ENCODE data around the gene HGD.

HGD gene

DNA sequence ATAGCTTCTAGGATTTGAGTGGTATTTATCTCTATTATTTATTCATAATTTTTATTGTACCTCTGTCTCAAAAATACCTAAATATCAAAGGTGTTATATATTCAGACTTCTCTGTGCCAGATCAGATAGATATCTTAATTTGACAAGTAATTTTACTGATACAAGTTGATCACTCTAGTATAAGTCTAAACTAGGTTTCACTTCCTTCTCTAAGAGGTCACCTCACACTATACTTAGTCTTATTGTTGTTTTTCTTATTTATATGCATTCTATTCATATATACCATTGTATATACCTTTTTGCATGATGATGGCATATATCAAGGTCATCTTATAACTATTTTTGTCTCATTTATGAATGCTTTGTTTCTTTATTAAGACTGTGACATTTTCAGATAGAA lies 26.4 kb upstream of the HGD start:
- no peak for DNase-seq (ENCODE audit: low read depth, low spot score)
- H3K36me3 ChIP-seq (ENCODE audit: insufficient read depth, insufficient read length, low read length): no peaks in the 10 kb centered on the region
- H3K9me3 ChIP-seq (ENCODE audit: insufficient read depth, low read length): no peaks in the 10 kb centered on the region
- no peak overlapping the region for H3K4me3 ChIP-seq (ENCODE audit: insufficient read length, low read depth)
- H3K9ac ChIP-seq (ENCODE audit: insufficient read length, low read depth): no peak overlapping the region
- TF ChIP-seq SUZ12 (IDR thresholded peaks at IDR 0.05; ENCODE audit: extremely low read depth, insufficient read depth, insufficient read length) (no peak), YY1 (IDR thresholded peaks at IDR 0.05; ENCODE audit: insufficient read depth, insufficient read length) (no peak), ZNF274 (IDR thresholded peaks at IDR 0.05; ENCODE audit: low read depth, low read length) (no peak)
- H3K27me3 ChIP-seq (ENCODE audit: insufficient read depth, insufficient read length): no peaks in the 10 kb centered on the region
- H3K4me1 ChIP-seq (ENCODE audit: insufficient read depth, insufficient read length): no peaks in the 10 kb centered on the region

DNA sequence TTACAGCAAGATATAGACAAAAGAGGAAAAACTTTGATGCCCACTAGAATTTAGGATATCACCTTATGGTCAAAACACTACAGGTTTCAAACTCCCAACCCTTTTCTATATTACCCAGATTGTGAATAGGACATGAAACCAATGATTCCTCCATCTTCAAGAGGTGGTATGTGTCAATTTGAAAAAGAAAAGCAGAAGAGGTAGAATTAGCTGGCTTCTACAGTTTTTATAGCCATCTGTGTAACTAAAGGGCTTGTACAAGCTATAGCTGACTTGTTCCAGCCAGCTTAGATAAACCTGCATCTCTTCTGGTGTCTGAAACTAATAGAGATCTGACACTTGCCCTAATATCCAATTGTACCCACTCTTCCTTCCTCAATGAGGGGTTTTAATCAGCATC lies 24.9 kb upstream of the HGD start:
- H3K9ac ChIP-seq (ENCODE audit: insufficient read length, low read depth): no peak overlapping the region
- no peaks in the 10 kb centered on the region for H3K27me3 ChIP-seq (ENCODE audit: insufficient read depth, insufficient read length)
- H3K4me3 ChIP-seq (ENCODE audit: insufficient read length, low read depth): no peak overlapping the region
- H3K4me1 ChIP-seq (ENCODE audit: insufficient read depth, insufficient read length): no peaks in the 10 kb centered on the region
- no peaks in the 10 kb centered on the region for H3K36me3 ChIP-seq (ENCODE audit: insufficient read depth, insufficient read length, low read length)
- TF ChIP-seq YY1 (IDR thresholded peaks at IDR 0.05; ENCODE audit: insufficient read depth, insufficient read length): no peak
- TF ChIP-seq ZNF274 (IDR thresholded peaks at IDR 0.05; ENCODE audit: low read depth, low read length): no peak
- TF ChIP-seq SUZ12 (IDR thresholded peaks at IDR 0.05; ENCODE audit: extremely low read depth, insufficient read depth, insufficient read length): no peak
- no peaks in the 10 kb centered on the region for H3K9me3 ChIP-seq (ENCODE audit: insufficient read depth, low read length)
- DNase-seq (ENCODE audit: low read depth, low spot score): no peak

DNA sequence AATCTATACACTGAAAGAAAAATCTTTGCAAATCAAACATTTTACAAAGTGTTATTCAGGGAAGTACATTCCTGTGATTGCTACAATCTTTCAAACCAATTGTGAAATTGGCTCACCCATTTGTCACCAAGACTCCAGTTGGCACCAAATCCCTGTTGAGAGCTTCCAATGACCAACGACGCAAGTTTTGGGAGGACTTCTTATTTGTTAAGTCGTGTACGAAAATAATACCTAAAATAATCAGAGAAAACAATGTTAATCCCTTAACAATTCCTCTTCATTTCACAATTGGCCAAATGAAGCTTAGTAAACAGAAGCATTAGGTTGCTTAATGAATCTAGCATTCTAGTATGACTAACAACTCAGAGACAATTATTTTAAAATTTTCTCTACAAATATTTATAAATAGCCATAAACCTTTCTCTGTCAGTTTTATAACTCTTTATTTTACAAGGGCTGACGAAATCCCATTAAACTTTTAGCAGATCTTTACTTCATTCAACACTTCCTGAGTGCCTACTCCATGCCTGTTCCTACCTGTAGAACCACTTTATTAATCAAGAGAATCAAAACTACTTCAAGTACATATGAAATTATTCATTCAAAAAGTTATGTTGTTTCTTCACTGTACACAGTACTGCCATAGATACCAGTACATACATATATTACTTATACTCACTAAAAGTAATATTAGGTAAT lies 24.0 kb upstream of the HGD start:
- no peak overlapping the region for H3K4me3 ChIP-seq (ENCODE audit: insufficient read length, low read depth)
- DNase-seq (ENCODE audit: low read depth, low spot score): no peak
- TF ChIP-seq SUZ12 (IDR thresholded peaks at IDR 0.05; ENCODE audit: extremely low read depth, insufficient read depth, insufficient read length) (no peak), YY1 (IDR thresholded peaks at IDR 0.05; ENCODE audit: insufficient read depth, insufficient read length) (no peak), ZNF274 (IDR thresholded peaks at IDR 0.05; ENCODE audit: low read depth, low read length) (no peak)

DNA sequence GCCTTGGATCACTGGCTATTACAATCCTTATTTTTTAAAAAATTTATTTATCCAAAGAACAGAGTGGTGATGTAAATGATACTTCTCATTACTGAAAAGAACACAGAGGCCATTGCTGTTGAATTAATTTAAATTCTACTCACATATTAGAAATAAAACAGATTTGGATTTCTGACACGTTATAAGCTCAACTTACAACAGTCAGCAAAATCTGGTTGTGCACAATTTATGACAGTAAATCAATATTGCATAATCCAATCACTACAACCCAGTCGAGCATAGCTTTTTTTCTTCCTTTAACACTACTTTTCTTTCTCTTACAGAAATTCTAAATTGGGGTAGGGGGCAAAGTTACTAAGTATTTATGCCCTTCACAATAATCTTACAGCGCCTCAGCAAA lies 17.3 kb upstream of the HGD start:
- no peaks in the 10 kb centered on the region for H3K27me3 ChIP-seq (ENCODE audit: insufficient read depth, insufficient read length)
- H3K9ac ChIP-seq (ENCODE audit: insufficient read length, low read depth): no peak overlapping the region
- H3K4me3 ChIP-seq (ENCODE audit: insufficient read length, low read depth): no peak overlapping the region
- no peaks in the 10 kb centered on the region for H3K9me3 ChIP-seq (ENCODE audit: insufficient read depth, low read length)
- no peak for DNase-seq (ENCODE audit: low read depth, low spot score)
- H3K4me1 ChIP-seq (ENCODE audit: insufficient read depth, insufficient read length): no peaks in the 10 kb centered on the region
- TF ChIP-seq SUZ12 (IDR thresholded peaks at IDR 0.05; ENCODE audit: extremely low read depth, insufficient read depth, insufficient read length): no peak
- no peak for TF ChIP-seq YY1 (IDR thresholded peaks at IDR 0.05; ENCODE audit: insufficient read depth, insufficient read length)
- TF ChIP-seq ZNF274 (IDR thresholded peaks at IDR 0.05; ENCODE audit: low read depth, low read length): no peak
- no peaks in the 10 kb centered on the region for H3K36me3 ChIP-seq (ENCODE audit: insufficient read depth, insufficient read length, low read length)

More for the DNA sequence above, 24.0 kb upstream of the HGD start:
- no peaks in the 10 kb centered on the region for H3K36me3 ChIP-seq (ENCODE audit: insufficient read depth, insufficient read length, low read length)
- H3K9me3 ChIP-seq (ENCODE audit: insufficient read depth, low read length): no peaks in the 10 kb centered on the region
- H3K27me3 ChIP-seq (ENCODE audit: insufficient read depth, insufficient read length): no peaks in the 10 kb centered on the region
- no peaks in the 10 kb centered on the region for H3K4me1 ChIP-seq (ENCODE audit: insufficient read depth, insufficient read length)
- no peak overlapping the region for H3K9ac ChIP-seq (ENCODE audit: insufficient read length, low read depth)

DNA sequence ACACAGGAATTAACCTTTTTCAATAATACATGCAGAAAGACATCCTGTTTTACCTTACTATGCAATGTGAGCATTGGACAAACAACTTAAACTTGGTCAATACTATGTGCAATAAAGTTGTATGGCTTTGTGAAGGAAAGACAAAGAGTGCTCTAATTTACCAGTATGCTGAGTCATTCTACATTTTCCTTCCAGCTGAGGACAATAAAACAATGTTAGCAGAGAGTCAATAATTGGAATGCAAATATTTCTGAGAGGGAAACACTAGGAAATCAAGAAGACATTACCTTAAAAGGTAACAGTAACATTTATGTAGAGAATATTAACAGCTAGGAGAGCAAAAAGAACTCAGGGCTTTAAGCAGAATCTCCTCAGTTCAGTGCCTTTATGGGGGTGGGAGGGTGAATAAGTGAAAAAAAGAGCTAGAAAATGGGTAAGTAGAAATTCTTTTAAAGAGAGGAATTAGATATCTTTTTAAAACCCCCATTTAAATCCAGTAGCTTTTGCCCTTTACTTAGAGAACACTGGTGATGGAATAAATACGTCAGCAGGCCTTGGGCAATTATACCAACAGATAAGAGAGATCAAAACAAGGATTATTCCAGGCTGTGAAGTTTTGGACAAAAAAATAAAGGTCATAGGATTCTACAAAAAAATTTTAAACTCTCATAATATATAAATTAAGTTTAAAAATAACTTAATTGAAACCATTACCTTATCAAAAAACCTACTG lies 11.6 kb upstream of the HGD start:
- no peak overlapping the region for H3K4me3 ChIP-seq (ENCODE audit: insufficient read length, low read depth)
- H3K36me3 ChIP-seq (ENCODE audit: insufficient read depth, insufficient read length, low read length): peaks cover 4% of the 10 kb centered on the region
- no peak for DNase-seq (ENCODE audit: low read depth, low spot score)
- H3K9ac ChIP-seq (ENCODE audit: insufficient read length, low read depth): no peak overlapping the region
- H3K9me3 ChIP-seq (ENCODE audit: insufficient read depth, low read length): no peaks in the 10 kb centered on the region
- TF ChIP-seq ZNF274 (IDR thresholded peaks at IDR 0.05; ENCODE audit: low read depth, low read length): no peak
- no peak for TF ChIP-seq YY1 (IDR thresholded peaks at IDR 0.05; ENCODE audit: insufficient read depth, insufficient read length)
- no peak for TF ChIP-seq SUZ12 (IDR thresholded peaks at IDR 0.05; ENCODE audit: extremely low read depth, insufficient read depth, insufficient read length)
- H3K27me3 ChIP-seq (ENCODE audit: insufficient read depth, insufficient read length): no peaks in the 10 kb centered on the region
- no peaks in the 10 kb centered on the region for H3K4me1 ChIP-seq (ENCODE audit: insufficient read depth, insufficient read length)

DNA sequence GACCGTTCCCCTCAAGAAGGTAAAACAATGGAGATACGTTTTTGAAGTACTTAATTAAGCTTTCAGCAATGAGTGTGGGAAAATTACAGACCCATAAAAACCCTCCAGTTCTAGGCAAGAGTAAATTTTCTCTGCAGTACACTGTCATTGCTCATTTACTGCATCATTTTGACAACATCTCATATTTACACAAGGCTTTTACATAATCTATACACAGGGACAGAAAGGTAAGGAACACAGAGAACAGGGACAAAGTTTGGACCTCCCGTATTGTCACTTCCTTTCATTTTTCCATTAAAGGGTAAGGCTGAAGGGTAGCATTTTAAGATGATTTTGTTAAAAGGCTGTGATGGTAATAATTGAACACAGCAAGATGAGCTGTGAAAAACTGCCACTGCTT lies 7.4 kb upstream of the HGD start:
- Histone ChIP-seq H3K9ac (ENCODE audit: insufficient read length, low read depth) (no peak overlapping the region), H3K27me3 (ENCODE audit: insufficient read depth, insufficient read length) (no peaks in the 10 kb centered on the region), H3K9me3 (ENCODE audit: insufficient read depth, low read length) (no peaks in the 10 kb centered on the region), H3K4me3 (ENCODE audit: insufficient read length, low read depth) (no peak overlapping the region), H3K4me1 (ENCODE audit: insufficient read depth, insufficient read length) (no peaks in the 10 kb centered on the region), H3K36me3 (ENCODE audit: insufficient read depth, insufficient read length, low read length) (peaks cover 4% of the 10 kb centered on the region)
- no peak for DNase-seq (ENCODE audit: low read depth, low spot score)
- TF ChIP-seq YY1 (IDR thresholded peaks at IDR 0.05; ENCODE audit: insufficient read depth, insufficient read length): no peak
- no peak for TF ChIP-seq SUZ12 (IDR thresholded peaks at IDR 0.05; ENCODE audit: extremely low read depth, insufficient read depth, insufficient read length)
- TF ChIP-seq ZNF274 (IDR thresholded peaks at IDR 0.05; ENCODE audit: low read depth, low read length): no peak

DNA sequence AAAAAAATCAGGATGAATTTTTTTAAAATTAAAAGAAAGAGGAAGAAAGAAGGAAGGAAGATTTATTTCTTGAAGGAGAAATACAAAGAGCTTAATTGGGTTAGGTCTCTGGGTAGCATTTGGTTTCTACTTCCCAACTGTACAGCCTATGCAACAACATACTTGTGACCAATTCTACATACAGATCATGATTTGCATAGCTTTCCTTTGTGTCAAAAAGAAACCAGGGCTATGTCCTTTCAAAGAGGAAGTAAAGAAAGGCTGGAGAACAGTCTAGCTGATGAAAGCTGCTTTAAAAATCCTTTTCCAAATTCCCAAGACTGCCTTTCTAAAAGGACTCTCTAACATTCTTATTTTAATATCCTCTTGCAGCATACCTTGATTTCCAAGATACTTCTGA lies 6.1 kb upstream of the HGD start:
- Histone ChIP-seq H3K4me3 (ENCODE audit: insufficient read length, low read depth) (no peak overlapping the region), H3K9me3 (ENCODE audit: insufficient read depth, low read length) (no peaks in the 10 kb centered on the region), H3K27me3 (ENCODE audit: insufficient read depth, insufficient read length) (no peaks in the 10 kb centered on the region), H3K4me1 (ENCODE audit: insufficient read depth, insufficient read length) (no peaks in the 10 kb centered on the region), H3K36me3 (ENCODE audit: insufficient read depth, insufficient read length, low read length) (peaks cover 4% of the 10 kb centered on the region), H3K9ac (ENCODE audit: insufficient read length, low read depth) (no peak overlapping the region)
- no peak for TF ChIP-seq SUZ12 (IDR thresholded peaks at IDR 0.05; ENCODE audit: extremely low read depth, insufficient read depth, insufficient read length)
- TF ChIP-seq ZNF274 (IDR thresholded peaks at IDR 0.05; ENCODE audit: low read depth, low read length): no peak
- no peak for TF ChIP-seq YY1 (IDR thresholded peaks at IDR 0.05; ENCODE audit: insufficient read depth, insufficient read length)
- DNase-seq (ENCODE audit: low read depth, low spot score): no peak
